Brain pericyte (primary cell): ENCODE data around the gene SLC29A2.

Source experiments
- DNase-seq: peaks from one replicate; pipeline ENCODE4 v3.0.0-alpha.2; 2012; ENCODE audit warnings: low read depth, low spot score

Gene SLC29A2

GRCh38 chr11:66347425-66348276 is 23.9 kb downstream of the SLC29A2 start, which contains the start of gene B4GAT1:
B4GAT1 (minus strand) TSS chr11:66347629; CDS start chr11:66347545, 84 bp downstream.
- peak; percentile 84 for DNase-seq

GRCh38 chr11:66346476-66347424 is 24.8 kb downstream of the SLC29A2 start:
- DNase-seq: no peak

DNA sequence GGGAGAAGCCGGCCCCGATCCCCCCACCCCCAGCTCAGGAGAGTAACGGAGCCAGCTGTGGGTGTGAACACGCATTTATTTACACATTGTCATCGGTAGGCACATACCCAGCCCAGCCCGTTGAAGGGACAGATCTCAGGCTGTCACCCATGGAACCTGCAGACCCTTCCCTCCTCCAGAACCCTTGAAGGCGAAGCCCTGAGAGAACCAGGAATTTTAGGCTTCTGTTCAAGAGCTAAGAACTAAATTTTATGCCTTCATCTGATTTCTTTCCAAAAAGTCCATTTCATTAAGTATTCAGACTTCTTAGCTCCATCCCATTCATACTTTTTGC is 26.3 kb downstream of the SLC29A2 start:
- DNase-seq: no peak

GRCh38 chr11:66344550-66345315 is 26.8 kb downstream of the SLC29A2 start, which contains the start of gene BRMS1:
BRMS1 (minus strand) TSS chr11:66345104; CDS start chr11:66342234, 2,870 bp downstream.
- DNase-seq: peak; percentile 83

- DNase-seq: no peak
These were observed 28.4 kb downstream of the SLC29A2 start for GRCh38 chr11:66343176-66343575.

DNA sequence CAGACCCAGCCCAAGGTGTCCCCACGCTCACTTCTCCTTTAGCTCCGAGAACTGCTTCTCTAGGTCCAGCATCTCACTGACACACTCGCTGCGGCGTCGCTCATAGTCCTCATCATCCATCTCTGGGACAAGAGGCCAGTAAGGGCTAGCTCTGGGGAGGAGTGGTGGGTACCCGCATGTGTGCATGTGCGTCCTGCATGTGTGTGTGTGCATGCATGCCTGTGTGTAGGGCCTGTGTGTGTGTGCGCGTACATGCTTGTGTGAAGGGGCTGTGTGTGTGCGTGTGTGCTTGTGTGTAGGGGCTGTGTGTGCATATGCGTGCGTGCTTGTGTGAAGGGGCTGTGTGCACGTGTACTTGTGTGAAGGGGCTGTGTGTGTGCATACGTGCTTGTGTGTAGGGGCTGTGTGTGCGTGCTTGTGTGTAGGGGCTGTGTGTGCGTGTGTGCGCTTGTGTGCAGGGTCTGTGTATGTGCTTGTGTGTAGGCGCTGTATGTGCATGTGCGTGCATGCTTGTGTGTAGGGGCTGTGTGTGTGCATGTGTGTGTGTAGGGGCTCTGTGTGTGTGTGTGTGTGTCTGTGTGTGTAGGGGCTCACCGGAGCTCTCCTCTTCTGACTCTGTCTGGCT is 29.9 kb downstream of the SLC29A2 start:
- DNase-seq: no peak

GRCh38 chr11:66340596-66341501 is 30.7 kb downstream of the SLC29A2 start:
- DNase-seq: no peak

DNA sequence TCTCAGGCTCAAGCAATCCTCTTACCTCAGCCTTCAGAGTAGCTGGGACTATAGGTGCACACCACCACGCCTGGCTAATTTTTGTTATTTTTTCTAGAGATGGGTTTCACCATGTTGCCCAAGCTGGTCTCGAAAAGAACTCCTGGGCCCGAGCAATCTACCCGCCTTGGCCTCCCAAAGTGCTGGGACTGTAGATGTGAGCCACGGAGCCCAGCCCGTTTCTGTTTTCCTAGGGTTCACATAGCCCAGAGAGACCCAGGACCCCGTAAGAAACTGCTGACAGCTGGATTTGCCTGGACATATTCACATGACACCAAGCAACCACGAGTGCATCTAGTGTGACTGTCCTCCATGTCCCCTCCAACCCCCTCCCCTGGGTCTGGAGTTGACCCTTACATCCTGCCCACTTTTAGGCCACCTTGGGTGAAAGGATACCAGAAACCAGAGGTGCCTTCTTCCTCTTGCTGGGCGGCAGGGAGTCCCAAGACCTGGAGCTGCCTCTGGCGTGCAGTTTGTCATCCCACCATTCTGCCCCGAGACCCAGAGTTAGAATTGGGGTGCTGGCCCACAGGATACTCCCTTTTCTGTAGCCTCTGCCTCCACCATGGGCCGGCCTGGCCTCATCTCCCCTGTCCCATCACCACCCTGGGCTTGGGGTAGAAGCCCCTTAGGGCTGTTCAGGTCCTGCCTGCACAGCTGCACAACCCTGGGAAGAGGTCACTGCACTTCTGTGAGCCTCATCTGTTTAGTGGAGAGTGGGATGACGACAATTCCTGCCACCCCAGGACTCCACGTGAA is 31.7 kb downstream of the SLC29A2 start:
- DNase-seq: no peak

DNA sequence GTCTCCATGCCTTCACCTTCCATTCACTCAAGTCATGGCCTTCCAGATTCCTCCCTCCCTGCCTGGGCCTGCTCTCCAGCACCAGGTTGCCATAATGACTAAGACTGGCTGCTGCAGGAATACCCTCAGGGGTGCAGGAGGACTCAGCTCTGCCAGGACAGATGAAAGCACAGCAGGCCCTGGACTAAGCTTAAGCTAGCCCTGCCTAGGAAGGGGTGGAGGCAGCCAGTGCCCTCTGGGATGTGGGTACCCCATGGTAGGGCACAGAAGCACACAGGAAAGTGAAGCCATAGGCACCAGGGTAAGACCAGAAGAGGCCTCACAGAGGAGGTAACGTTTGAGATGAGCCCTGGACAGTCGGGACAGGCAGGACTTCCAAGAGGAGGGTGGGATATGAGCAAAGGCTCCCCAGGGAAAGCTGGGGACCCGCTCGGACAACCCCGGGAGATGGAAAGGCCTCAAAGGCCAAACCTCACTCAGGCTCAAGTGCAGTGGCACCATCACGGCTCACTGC is 32.3 kb downstream of the SLC29A2 start:
- DNase-seq: no peak

GRCh38 chr11:66338276-66339161 is 33.0 kb downstream of the SLC29A2 start:
- no peak for DNase-seq

DNA sequence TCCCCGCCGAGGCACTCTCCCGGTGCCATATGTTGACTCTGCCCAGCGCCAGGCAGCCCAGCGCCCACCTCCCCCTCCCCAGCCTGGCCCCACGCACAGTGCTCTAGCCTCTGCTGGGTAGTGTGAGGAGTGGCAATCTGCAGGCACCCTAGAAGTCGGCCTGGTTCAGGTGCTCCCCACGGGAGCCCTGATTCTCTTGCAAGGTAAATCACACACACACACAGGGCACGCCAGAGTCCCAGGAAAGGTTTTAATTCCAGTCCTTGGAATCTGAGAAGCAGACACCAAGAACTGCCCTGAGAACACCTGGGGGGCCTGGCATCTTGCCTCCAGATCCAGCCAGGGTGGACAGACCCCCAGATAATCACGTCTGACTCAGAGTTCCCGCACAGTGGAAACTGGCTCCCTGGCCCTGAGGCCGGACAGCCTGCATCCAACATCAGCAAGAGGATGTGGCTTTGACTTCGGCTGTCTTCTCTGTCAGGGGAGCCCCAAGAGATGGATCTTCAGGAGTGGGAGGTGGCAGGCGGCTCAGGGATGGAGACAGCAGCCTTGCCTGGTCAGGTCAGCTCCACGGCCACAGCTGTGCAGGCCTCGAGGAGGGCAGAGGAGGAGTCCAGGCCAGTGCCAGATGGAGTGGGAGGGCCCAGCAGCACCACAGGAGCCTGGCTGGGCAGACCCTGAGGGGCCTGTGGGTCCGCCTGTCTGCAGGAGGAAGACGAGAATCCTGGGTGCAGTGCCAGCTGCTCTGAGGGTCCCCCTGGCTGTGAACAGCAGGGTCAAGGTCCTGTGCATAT is 34.3 kb downstream of the SLC29A2 start:
- DNase-seq: no peak

DNA sequence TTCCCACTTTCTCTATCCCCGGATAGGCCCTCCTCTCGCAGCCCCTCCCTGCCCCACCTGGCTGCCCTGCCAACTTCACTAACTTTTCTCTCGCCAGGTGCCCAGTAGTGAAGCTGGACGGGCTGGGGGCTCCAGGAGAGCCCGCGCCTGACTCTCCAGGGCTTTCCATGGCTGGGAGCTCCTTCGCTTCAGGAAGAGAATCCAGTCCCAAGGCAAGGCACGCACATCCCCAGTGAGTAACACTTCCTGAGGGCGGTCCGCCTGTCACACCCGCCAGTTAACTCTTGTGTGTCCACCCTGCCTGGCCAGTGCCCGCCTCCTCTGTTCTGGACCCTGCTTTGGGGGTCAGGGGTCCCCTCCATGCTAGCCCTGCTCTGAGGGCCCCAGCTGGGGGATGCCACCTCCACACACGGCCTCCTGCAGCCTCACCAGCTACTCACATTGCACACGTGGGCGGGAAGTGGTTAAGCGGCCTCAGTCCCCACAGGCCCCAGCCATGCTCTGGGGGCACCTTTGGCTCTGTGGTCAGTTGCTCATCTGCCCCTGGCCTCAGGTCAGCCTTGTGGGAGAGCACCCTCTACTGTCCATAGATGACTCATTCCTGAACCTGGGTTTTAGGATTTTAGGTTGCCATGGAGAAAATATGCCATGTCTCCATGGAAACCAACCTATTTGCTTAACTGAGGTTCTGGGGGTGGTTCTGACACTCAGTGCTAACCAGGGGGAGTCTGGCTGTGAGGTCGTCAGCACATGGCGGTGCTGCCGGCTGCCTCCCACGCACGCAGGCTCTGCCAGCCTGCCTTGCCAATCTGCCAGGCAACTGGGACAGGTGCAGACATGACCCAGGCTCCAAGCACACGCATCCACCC is 35.1 kb downstream of the SLC29A2 start, which contains the start of gene RIN1:
Gene RIN1, minus strand, starts transcription at position 201 of the 869 bp plus-strand sequence. Its CDS starts 32 bp downstream, at position 169.
- peak; percentile 97 for DNase-seq

DNA sequence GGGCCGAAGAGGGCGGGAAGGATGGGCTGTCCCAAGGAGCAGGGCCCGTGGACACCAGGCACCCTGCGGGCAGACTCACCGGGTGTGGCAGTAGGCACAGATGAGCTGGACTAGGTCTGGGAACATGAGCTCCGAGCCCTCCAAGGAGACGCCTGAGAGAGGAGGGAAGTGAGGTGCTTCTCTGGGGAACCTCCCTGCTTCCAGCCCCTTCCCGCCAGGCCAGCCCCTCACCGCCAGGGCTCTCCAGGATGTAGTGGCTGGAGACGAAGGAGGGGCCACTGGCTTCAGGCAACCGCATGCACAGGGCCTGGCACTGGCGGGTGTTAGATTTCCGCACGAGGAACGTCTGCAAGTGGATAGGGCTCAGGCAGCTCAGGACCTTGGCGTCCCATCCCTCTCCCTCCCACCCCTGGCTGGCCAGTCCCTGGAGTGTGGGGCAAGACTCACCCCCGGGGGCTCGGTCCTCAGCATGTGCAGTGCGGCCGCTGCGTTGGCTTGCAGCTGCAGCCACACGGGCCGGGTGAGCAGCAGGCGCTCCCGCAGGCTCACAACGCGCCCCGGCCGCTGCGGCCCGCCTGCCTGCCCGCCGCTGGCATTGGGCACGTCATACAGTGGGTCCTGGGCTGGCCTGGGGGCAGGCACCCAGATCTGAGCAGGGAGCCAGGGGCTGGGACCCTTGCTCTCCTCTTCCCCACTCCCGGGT is 35.9 kb downstream of the SLC29A2 start:
- peak; percentile 61 for DNase-seq

GRCh38 chr11:66334605-66335442 is 36.7 kb downstream of the SLC29A2 start:
- DNase-seq: no peak
